NCI-H69 (cell line): ENCODE data around the gene PEX14.

Experiments used
- DNase-seq: peaks from one replicate; lab custom pipeline; 2025; lab: John Stamatoyannopoulos, UW

Gene PEX14

GRCh38 chr1:10650556-10651388 is 176.0 kb downstream of the PEX14 start:
- DNase-seq = no peak

GRCh38 chr1:10651389-10651766 is 176.6 kb downstream of the PEX14 start:
- no peak for DNase-seq

- no peak for DNase-seq
Observed at GRCh38 chr1:10651793-10652192, 177.0 kb downstream of the PEX14 start.

- DNase-seq = no peak
Observed at GRCh38 chr1:10652626-10653025, 177.9 kb downstream of the PEX14 start.

GRCh38 chr1:10653370-10654125 is 178.8 kb downstream of the PEX14 start:
- DNase-seq = no peak

- DNase-seq = no peak
Observed at GRCh38 chr1:10655002-10655401, 180.3 kb downstream of the PEX14 start.

- DNase-seq = no peak
Observed at GRCh38 chr1:10656431-10656830, 181.7 kb downstream of the PEX14 start.

- no peak for DNase-seq
Observed at GRCh38 chr1:10657088-10657847, 182.5 kb downstream of the PEX14 start.

GRCh38 chr1:10658396-10659066 is 183.8 kb downstream of the PEX14 start:
- DNase-seq = no peak

GRCh38 chr1:10659218-10659617 is 184.5 kb downstream of the PEX14 start:
- DNase-seq = no peak

GRCh38 chr1:10659646-10660540 is 185.1 kb downstream of the PEX14 start:
- DNase-seq = no peak

- no peak for DNase-seq
Observed at GRCh38 chr1:10661453-10661852, 186.7 kb downstream of the PEX14 start.

GRCh38 chr1:10662090-10662688 is 187.4 kb downstream of the PEX14 start:
- DNase-seq = no peak

- no peak for DNase-seq
Observed at GRCh38 chr1:10662824-10663677, 188.3 kb downstream of the PEX14 start.

- DNase-seq = no peak
Observed at GRCh38 chr1:10663678-10664035, 188.9 kb downstream of the PEX14 start.

- no peak for DNase-seq
Observed at GRCh38 chr1:10664251-10664650, 189.5 kb downstream of the PEX14 start.

GRCh38 chr1:10665226-10665625 is 190.5 kb downstream of the PEX14 start:
- DNase-seq = no peak

- DNase-seq = no peak
Observed at GRCh38 chr1:10665930-10666850, 191.4 kb downstream of the PEX14 start.
